ENCODE results near the gene LRRC40. TPM values are rescaled to one million over a fixed set of nuclear protein-coding genes. Genes with fewer than 3 reads are reported as not detected.

Gene LRRC40
- total and polyA plus RNA-seq, 2 donors (not counting 3 experiments of a cell fraction or from before 2014, with no cell fraction given): 8.1 to 21.1 TPM

- intact Hi-C loops (cut with micrococcal nuclease): loop anchor here (1.0 to 5.0 kb wide), 7 partner anchors 9 to 190 kb away; partner anchors contain the start of genes ANKRD13C, CTH and LRRC40
- POLR2A ChIA-PET: interaction anchor here (0.7 to 1.4 kb wide), 4 partner anchors 8 to 32 kb away, joined by 3 to 4 read pairs (median 4); no protein-coding TSS in a partner anchor
- Histone ChIP-seq H3K9ac (replicated peaks; ENCODE audit: extremely low read depth, insufficient read depth, low read length) (peak overlapping the region; percentile 95), H3K36me3 (ENCODE audit: control insufficient read depth in 2 of 2, extremely low read depth in 1 of 2, insufficient read depth in 2 of 2, low read length in 2 of 2) (peaks cover 3 to 14% of the 10 kb centered on the region in 2 experiments), H3K4me2 (ENCODE audit: insufficient read depth, low read length) (peak overlapping the region; percentile 88), H4K20me1 (replicated peaks; ENCODE audit: control insufficient read depth, extremely low read depth, insufficient read depth, low read length) (peaks cover 3% of the 10 kb centered on the region), H3K4me3 (replicated peaks in 1 of 3; ENCODE audit: insufficient read depth in 1 of 3, low read depth in 1 of 3, low read length in 3 of 3) (peak overlapping the region; percentile 55 to 94 (median 92)), H3K27me3 (ENCODE audit: control insufficient read depth in 2 of 2, insufficient read depth in 2 of 2, low read length in 2 of 2) (no peaks in the 10 kb centered on the region), H3K4me1 (ENCODE audit: control insufficient read depth, extremely low read depth, insufficient read depth, low read length) (peaks cover 25% of the 10 kb centered on the region), H2AFZ (ENCODE audit: low read depth, low read length) (peak overlapping the region; percentile 36), H3K9me3 (replicated peaks; ENCODE audit: control insufficient read depth, insufficient read depth, low read length) (no peaks in the 10 kb centered on the region), H3K27ac (ENCODE audit: insufficient read depth, low read depth, low read length) (no peak overlapping the region), H3K79me2 (ENCODE audit: control insufficient read depth, insufficient read depth, low read length) (peaks cover 90% of the 10 kb centered on the region), H3K9me1 (replicated peaks; ENCODE audit: control insufficient read depth, extremely low read depth, insufficient read depth, low read length) (no peaks in the 10 kb centered on the region)
- CTCF ChIA-PET: interaction anchor here (0.8 to 1.5 kb wide), 5 partner anchors 10 to 186 kb away, joined by 3 to 7 read pairs (median 4); partner anchors contain the start of gene LRRC40
- dilution Hi-C loops (cut with MboI; ENCODE audit: extremely low pct_ligation_motif_present, low sequenced_read_pairs): no loop called here
- BruUV-seq (replicated peaks): TSS peak; percentile 68
- FAIRE-seq (no peak), DNase-seq (ENCODE audit: low read depth, low spot score) (no peak)
- TF ChIP-seq CTCF (IDR thresholded peaks at IDR 0.05; ENCODE audit: extremely low read depth in 1 of 2, insufficient read depth in 1 of 2, low read depth in 1 of 2, low read length in 2 of 2): no peak
- peak; percentile 59 for TF ChIP-seq GATA2 (IDR thresholded peaks at IDR 0.05; ENCODE audit: insufficient read depth, insufficient read length, low read depth, low read length)
Measured at GRCh38 chr1:70220517-70221237, 15.3 kb upstream of the LRRC40 start.

DNA sequence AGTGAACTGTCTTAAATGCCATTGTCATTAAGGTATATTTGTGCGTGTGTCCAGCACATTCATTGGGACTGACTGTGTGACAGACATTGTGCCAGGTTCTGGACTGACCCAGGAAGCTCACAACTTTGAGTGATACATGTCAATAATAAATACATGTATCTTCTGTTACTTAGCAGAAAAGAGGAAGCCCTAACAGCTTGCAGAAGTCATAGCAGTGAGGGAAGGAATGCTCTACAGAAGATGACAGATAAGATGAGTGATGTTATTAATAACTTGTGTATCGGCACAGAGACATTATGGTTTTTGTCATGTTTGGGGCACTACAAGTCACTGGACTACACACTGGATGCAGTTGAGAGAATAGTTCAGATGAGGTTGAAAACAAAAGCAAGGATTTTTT is 14.6 kb upstream of the LRRC40 start:
- BruUV-seq (replicated peaks): no TSS peak
- Histone ChIP-seq H2AFZ (ENCODE audit: low read depth, low read length) (no peak overlapping the region), H3K4me1 (ENCODE audit: control insufficient read depth, extremely low read depth, insufficient read depth, low read length) (peaks cover 21% of the 10 kb centered on the region), H3K9me3 (replicated peaks; ENCODE audit: control insufficient read depth, insufficient read depth, low read length) (no peaks in the 10 kb centered on the region), H3K27ac (ENCODE audit: insufficient read depth, low read depth, low read length) (no peak overlapping the region), H3K9ac (replicated peaks; ENCODE audit: extremely low read depth, insufficient read depth, low read length) (no peak overlapping the region), H3K36me3 (ENCODE audit: control insufficient read depth in 2 of 2, extremely low read depth in 1 of 2, insufficient read depth in 2 of 2, low read length in 2 of 2) (peaks cover 8 to 14% of the 10 kb centered on the region in 2 experiments), H3K9me1 (replicated peaks; ENCODE audit: control insufficient read depth, extremely low read depth, insufficient read depth, low read length) (no peaks in the 10 kb centered on the region), H4K20me1 (replicated peaks; ENCODE audit: control insufficient read depth, extremely low read depth, insufficient read depth, low read length) (peaks cover 3% of the 10 kb centered on the region), H3K4me2 (ENCODE audit: insufficient read depth, low read length) (no peak overlapping the region), H3K79me2 (ENCODE audit: control insufficient read depth, insufficient read depth, low read length) (peaks cover 90% of the 10 kb centered on the region), H3K27me3 (ENCODE audit: control insufficient read depth in 2 of 2, insufficient read depth in 2 of 2, low read length in 2 of 2) (no peaks in the 10 kb centered on the region), H3K4me3 (replicated peaks in 1 of 3; ENCODE audit: insufficient read depth in 1 of 3, low read depth in 1 of 3, low read length in 3 of 3) (no peak overlapping the region)
- intact Hi-C loops (cut with micrococcal nuclease): loop anchor here (2.0 to 5.0 kb wide), 4 partner anchors 87 to 191 kb away; partner anchors contain the start of gene CTH
- TF ChIP-seq, protein P1, sequence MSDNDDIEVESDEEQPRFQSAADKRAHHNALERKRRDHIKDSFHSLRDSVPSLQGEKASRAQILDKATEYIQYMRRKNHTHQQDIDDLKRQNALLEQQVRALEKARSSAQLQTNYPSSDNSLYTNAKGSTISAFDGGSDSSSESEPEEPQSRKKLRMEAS (IDR thresholded peaks at IDR 0.05; ENCODE audit: insufficient read depth, insufficient read length): no peak
- TF ChIP-seq MYC (IDR thresholded peaks at IDR 0.05; ENCODE audit: low read depth, low read length) (no peak), EZH2 (IDR thresholded peaks at IDR 0.05; ENCODE audit: borderline replicate concordance, low read depth, low read length, severe bottlenecking) (no peak), CTCF (IDR thresholded peaks at IDR 0.05; ENCODE audit: extremely low read depth in 1 of 2, insufficient read depth in 1 of 2, low read depth in 1 of 2, low read length in 2 of 2) (no peak), GATA2 (IDR thresholded peaks at IDR 0.05; ENCODE audit: insufficient read depth, insufficient read length, low read depth, low read length) (no peak), FOS (IDR thresholded peaks at IDR 0.05; ENCODE audit: borderline replicate concordance, insufficient read depth, low read length) (no peak), POLR2AphosphoS5 (IDR thresholded peaks at IDR 0.05; ENCODE audit: insufficient read depth, low read depth, low read length) (no peak)
- FAIRE-seq: no peak
- dilution Hi-C loops (cut with MboI; ENCODE audit: extremely low pct_ligation_motif_present, low sequenced_read_pairs): no loop called here
- ChIA-PET POLR2A (no interaction called here), CTCF (interaction anchor here (1.5 kb wide), 1 partner anchor 134 kb away, joined by 3 read pairs; no protein-coding TSS in a partner anchor)
- DNase-seq (ENCODE audit: low read depth, low spot score): no peak
